Right renal pelvis (tissue), 4 donors: ENCODE results near the gene MPDU1. TPM values are rescaled to one million over a fixed set of nuclear protein-coding genes. Genes with fewer than 3 reads are reported as not detected.

Experiments
- DNase-seq, 4 donors: peaks; one replicate each; pipeline ENCODE4 v3.0.0-alpha.2; 2013; ENCODE audit warnings: low read depth in 4 of 4, low spot score in 3 of 4, missing footprints in 1 of 4
- polyA plus RNA-seq, 4 donors: library from polyadenylated mRNA; unstranded; fragments of 120-200 nt; gene quantifications; one replicate each; pipeline ENCODE4 v1.2.1, GENCODE V29; 2013; ENCODE audit not compliant: insufficient read length in 4 of 4

Gene MPDU1
- polyA plus RNA-seq, 4 donors, result 110 to 122 (median 119) TPM

DNA sequence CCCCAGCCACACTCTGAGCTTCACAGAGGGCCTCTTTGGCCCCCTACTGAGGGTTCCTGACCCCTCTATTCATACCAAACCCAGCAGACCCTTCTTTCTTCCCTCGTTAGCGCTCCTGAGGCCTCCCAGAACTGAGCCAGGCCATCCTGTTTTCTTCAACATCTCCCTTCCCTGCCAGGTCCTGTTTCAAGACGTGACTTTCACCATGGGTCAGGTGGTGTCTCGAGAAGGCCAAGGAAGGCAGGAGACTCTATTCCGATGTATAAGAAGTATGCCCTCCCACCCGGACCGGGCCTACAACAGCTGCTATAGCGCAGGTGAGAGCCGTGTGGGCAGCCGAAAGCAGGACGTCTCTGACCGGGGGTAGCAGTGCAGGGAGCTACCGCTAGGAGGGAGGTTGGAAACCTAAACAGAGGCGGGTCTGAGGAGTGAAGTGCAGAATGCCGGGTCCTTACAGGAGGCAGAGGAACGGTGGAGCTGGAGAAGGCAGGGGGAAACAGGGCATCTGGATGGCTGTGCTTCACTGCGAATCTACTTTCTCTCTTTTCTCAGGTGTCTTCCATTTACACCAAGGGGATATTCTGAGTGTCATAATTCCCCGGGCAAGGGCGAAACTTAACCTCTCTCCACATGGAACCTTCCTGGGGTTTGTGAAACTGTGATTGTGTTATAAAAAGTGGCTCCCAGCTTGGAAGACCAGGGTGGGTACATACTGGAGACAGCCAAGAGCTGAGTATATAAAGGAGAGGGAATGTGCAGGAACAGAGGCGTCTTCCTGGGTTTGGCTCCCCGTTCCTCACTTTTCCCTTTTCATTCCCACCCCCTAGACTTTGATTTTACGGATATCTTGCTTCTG lies 23.3 kb upstream of the MPDU1 start:
- no peak for DNase-seq

DNA sequence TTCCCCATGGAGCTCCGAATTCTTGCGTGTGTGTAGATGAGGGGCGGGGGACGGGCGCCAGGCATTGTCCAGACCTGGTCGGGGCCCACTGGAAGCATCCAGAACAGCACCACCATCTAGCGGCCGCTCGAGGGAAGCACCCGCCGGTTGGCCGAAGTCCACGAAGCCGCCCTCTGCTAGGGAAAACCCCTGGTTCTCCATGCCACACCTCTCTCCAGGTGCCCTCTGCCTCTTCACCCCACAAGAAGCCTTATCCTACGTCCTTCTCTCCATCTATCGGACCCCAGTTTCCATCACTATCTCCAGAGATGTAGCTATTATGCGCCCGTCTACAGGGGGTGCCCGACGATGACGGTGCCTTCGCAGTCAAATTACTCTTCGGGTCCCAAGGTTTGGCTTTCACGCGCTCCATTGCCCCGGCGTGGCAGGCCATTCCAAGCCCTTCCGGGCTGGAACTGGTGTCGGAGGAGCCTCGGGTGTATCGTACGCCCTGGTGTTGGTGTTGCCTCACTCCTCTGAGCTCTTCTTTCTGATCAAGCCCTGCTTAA lies 22.6 kb upstream of the MPDU1 start:
- peak in 3 of 4 donors; percentile 75 to 83 (median 78) for DNase-seq

DNA sequence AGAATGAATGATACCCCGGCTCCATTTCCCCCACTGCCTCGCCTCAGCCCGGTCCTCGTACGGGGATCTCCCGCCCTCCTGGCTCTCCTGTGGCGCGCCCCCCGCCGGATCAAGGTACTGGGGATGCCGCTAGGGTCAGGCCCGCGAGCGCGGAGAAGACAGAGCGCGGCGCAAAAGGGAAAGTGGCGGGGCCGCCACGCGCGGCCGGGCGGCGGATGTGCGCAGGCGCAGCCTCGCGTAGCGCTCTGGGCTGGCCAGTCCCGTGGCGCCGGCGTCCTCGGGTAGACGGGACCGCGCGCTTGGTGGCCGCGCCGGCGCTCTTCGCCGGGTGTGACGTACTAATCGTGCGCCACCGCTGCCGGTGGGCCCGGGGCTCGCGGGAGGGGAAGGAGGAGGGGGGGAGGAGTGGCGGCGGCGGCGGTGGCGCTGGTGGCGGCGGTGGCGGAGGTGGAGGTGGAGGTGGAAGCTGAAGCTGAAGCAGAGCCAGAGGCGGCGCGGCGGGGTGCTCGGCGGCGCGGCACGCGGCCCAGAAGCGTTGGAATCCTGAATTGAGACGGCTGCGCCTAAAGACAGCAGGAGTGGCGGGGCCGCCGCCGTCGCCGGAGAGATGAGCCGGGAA lies 22.0 kb upstream of the MPDU1 start, which contains the start of gene SENP3:
SENP3 (plus strand) TSS at position 331 of the 619 bp plus-strand sequence. CDS start 1,158 bp downstream, outside the sequence.
- DNase-seq, result peak in 3 of 4 donors; percentile 87 to 90 (median 87)

DNA sequence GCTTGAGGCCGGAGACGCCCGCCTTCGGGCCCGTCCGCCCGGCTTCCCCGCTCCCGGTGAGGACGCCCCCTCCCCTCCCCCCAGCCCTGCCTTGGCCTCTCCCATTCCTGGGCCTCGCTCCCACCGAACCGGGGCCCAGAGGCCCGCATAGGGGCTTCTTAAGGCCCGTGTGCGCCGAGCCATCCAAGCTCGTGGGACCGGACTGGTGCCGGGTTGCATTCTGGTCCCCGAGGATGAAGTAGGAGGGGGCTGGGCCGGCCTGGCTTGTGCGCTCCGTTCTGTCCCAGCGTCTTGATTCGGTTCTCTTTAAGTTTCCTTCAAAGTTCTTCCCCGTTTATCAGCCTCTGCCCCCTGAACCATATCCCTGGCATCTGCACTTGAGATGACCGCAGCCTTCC lies 21.4 kb upstream of the MPDU1 start:
- DNase-seq, result no peak

DNA sequence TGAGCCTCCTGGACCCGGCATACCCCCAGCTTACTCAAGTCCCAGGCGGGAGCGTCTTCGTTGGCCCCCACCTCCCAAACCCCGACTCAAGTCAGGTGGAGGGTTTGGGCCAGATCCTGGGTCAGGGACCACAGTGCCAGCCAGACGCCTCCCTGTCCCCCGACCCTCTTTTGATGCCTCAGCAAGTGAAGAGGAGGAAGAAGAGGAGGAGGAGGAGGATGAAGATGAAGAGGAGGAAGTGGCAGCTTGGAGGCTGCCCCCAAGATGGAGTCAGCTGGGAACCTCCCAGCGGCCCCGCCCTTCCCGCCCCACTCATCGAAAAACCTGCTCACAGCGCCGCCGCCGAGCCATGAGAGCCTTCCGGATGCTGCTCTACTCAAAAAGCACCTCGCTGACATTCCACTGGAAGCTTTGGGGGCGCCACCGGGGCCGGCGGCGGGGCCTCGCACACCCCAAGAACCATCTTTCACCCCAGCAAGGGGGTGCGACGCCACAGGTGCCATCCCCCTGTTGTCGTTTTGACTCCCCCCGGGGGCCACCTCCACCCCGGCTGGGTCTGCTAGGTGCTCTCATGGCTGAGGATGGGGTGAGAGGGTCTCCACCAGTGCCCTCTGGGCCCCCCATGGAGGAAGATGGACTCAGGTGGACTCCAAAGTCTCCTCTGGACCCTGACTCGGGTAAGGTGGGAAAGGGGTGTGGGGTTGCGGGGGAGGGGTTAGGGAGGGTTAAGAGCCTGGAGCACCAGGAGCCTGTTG lies 20.4 kb upstream of the MPDU1 start:
- DNase-seq, result no peak

DNA sequence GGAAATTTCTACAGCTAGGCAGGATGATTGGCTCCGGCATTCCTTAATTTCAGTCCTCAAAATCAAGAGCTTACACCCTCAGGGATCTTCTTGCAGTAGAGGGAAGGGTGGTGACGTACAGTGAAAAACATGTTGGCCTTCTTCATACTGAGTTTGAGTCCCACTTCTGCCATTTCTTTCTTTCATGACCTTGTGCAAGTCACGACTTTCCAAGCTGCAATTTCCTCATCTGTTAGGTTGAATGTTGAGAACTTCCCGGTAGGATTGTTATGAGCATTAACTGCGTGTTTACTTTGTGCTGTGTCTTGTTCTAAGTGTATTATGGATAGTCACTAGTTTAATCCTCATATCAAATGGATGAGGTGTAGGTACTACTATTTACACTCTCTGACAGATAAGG lies 14.1 kb upstream of the MPDU1 start:
- DNase-seq, result no peak

DNA sequence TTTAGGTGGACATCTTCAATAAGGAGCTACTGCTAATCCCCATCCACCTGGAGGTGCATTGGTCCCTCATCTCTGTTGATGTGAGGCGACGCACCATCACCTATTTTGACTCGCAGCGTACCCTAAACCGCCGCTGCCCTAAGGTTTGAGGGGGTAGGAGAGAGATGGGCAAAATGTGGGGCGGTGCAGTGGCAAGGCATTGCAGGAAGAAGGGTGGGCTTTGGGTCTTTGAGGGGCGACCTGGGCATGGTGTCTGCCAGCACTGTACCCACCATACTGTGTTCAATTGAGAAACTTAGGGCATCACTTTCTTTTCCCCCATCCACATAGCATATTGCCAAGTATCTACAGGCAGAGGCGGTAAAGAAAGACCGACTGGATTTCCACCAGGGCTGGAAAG lies 13.3 kb upstream of the MPDU1 start:
- no peak for DNase-seq

DNA sequence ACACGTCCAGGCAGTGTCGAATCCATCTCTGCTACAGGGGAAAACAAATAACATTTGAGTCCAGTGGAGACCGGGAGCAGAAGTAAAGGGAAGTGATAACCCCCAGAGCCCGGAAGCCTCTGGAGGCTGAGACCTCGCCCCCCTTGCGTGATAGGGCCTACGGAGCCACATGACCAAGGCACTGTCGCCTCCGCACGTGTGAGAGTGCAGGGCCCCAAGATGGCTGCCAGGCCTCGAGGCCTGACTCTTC lies 11.4 kb upstream of the MPDU1 start:
- DNase-seq, result no peak

DNA sequence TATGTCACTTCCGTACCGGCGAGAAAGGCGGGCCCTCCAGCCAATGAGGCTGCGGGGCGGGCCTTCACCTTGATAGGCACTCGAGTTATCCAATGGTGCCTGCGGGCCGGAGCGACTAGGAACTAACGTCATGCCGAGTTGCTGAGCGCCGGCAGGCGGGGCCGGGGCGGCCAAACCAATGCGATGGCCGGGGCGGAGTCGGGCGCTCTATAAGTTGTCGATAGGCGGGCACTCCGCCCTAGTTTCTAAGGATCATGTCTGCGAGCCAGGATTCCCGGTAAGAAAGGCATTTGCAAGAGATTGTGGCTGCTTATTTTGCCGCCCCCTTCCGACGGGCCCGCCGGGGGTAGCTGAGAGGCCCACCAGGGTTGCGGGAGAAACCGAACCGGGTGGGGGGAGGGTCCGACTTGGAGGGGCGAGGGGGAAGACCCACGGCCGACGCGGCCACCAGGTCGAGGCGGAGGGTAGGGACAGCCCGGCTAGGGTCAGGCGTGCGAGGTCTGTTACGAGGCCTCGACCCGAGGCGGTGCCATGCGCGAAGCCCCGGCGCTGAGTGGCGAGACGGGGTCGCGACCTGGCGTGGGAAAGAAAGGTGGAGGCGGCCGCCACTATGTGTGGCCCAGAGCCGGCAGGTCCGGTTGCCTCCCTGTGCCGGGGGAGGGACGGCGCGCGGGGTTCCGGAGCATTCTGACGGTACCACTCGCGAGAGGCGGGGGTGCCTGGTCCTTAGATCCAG lies 10.9 kb upstream of the MPDU1 start:
- peak; percentile 97 to 98 (median 98) for DNase-seq

DNA sequence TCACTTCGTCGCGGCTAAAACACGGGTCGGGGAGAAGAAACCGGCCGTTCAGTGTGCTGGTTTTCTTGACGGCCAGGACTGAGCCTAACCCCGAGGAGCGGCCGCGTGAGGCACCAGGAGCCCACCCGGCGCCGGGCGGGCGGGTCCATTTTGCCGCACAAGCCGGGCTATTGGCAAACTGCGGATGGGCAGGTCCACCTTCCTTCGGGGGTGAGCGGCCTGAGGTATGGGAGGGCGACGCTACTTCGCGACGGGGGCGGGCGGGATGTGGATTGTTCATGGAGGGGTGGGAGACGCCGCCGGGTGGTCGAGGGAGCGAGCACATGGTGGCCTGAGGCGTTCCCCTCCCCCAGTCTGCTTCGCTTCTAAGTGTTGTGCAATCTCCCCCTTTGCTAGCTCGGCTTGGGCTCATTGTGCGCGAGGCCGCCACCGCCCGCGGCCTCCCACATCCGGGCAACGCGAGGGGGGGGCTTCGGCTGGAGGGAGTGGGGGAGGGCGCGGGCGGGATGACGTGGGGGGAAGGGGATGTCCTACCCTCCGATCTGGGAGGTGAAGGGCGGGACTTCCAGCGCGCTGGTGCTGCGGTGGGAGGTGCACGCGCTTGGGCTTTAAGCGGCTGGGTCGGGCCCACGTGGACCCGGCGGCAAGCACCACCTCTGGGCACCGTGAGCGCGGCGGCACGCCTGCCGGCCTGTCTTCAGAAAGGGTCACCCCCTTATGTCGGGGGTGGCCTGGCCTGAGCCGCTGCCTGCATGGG lies 10.2 kb upstream of the MPDU1 start:
- peak; percentile 77 to 82 (median 81) for DNase-seq

DNA sequence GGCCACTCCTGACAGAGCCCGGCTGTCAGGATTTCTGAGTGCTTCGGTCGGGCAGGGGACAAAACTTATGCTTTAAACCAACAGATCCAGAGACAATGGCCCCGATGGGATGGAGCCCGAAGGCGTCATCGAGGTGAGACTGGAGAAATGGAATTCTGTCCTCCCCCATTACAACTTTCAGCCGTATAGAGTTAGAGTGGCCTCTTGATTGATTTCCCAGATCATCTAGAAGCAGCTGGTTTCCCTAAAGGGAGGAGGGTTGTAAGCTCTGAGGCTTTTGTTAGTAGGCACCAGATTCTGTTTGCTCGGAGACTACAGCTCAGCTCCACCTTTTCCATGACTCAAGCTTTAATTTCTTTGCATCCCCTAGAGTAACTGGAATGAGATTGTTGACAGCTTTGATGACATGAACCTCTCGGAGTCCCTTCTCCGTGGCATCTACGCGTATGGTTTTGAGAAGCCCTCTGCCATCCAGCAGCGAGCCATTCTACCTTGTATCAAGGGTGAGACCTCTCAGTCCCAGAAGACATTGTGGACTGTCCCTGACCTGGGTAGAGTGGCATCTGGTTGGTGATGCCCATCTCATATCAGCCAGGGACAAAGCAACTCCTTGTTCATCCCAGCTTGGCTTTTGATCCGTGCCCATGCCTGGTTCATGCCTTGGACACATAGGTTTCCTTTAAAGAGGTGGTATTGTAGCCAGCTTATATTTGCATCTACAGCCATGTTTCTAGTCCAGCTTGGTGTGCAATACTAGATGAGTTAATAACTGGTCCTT lies 9.3 kb upstream of the MPDU1 start:
- DNase-seq, result no peak

DNA sequence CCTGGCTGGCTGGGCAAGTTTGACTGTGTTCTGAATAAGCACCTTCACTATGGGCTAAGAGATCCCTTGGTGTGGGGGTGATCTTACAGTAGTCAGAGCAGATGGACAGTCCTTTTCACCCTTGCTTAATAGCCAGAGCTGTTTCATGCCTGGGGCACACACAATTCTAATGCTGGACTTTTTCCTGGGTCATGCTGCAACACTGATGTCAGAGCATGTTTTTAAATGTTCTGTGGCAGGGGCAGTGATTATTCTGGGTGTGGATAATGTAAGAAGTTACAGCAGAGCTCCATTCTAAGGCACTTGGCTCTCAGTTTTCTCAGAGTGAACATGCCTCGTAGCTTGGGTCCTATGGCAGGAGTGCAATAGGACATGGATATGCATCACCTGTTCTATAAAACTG lies 8.2 kb upstream of the MPDU1 start:
- DNase-seq, result no peak

DNA sequence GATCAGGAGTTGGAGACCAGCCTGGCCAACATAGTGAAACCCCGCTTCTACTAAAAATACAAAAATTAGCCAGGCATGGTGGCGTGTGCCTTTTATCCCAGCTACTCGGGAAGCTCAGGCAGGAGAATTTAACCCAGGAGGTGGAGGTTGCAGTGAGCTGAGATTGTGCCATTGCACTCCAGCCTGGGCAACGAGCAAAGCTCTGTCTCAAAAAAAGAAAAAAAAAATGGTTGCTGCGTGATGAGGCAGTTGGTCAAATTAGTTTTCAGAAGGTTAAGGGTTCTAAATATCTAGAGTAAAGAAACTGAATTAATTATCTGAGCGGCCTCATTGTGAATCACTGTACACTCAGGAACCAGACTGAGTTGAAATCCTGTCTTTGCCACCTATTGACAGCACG lies 7.7 kb upstream of the MPDU1 start:
- no peak for DNase-seq

DNA sequence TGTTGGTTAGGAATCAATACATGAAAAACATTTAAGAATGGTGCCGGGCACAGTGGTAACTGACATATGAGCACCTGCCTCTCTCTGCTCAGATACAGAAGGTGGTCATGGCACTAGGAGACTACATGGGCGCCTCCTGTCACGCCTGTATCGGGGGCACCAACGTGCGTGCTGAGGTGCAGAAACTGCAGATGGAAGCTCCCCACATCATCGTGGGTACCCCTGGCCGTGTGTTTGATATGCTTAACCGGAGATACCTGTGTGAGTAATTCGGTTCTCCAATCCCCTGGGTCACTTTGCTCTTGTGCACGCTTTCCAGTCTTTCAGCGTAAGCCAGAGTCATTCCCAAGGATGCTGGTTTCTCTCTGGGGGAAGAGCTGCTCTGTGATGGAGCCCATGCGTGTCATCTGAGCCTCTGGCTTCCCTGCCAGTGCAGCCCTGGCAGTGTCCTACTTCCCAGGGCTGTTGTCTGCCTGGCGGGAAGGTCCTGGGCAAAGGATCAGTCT lies 7.2 kb upstream of the MPDU1 start:
- DNase-seq, result no peak

DNA sequence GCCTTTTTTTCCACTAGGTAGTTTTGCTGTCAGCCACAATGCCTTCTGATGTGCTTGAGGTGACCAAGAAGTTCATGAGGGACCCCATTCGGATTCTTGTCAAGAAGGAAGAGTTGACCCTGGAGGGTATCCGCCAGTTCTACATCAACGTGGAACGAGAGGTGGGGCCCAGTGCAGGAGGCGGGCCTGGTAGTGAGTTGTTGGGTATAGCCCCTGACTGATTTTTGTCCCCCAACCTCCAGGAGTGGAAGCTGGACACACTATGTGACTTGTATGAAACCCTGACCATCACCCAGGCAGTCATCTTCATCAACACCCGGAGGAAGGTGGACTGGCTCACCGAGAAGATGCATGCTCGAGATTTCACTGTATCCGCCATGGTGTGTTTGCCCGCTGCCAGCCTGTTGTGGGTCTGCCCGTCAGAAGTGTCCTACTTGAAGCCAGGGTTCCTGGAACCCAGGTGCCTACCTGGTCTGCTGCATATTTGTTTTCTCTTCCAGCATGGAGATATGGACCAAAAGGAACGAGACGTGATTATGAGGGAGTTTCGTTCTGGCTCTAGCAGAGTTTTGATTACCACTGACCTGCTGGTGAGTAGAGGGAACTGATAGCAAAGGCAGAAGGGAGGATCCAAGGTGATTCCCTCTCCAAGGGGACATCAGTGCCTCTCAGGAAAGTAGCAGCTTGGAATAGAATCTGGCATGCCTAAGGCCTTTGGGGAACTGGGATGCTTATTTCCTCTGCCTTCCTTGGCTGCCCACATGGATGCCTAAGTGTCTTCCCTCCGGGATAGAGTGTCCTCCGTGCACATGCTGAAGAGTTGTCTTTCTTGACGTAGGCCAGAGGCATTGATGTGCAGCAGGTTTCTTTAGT lies 6.1 kb upstream of the MPDU1 start:
- DNase-seq, result no peak

DNA sequence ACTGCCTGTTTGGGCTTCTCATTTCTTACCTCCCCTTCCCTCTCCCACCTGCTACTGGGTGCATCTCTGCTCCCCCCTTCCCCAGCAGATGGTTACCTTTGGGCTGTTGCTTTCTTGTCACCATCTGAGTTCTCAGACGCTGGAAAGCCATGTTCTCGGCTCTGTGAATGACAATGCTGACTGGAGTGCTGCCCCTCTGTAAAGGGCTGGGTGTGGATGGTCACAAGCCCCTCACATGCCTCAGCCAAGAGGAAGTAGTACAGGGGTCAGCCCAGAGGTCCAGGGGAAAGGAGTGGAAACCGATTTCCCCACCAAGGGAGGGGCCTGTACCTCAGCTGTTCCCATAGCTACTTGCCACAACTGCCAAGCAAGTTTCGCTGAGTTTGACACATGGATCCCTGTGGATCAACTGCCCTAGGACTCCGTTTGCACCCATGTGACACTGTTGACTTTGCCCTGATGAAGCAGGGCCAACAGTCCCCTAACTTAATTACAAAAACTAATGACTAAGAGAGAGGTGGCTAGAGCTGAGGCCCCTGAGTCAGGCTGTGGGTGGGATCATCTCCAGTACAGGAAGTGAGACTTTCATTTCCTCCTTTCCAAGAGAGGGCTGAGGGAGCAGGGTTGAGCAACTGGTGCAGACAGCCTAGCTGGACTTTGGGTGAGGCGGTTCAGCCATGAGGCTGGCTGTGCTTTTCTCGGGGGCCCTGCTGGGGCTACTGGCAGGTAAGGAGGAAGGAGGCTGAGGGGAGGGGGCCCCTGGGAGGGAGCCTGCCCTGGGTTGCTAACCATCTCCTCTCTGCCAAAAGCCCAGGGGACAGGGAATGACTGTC lies 4.4 kb upstream of the MPDU1 start, which contains the start of gene CD68:
CD68 (plus strand) TSS at position 638 of the 833 bp plus-strand sequence; CDS start at position 678, 40 bp downstream.
- DNase-seq, result no peak
